ENCODE data around the gene MCUB.

Gene MCUB

DNA sequence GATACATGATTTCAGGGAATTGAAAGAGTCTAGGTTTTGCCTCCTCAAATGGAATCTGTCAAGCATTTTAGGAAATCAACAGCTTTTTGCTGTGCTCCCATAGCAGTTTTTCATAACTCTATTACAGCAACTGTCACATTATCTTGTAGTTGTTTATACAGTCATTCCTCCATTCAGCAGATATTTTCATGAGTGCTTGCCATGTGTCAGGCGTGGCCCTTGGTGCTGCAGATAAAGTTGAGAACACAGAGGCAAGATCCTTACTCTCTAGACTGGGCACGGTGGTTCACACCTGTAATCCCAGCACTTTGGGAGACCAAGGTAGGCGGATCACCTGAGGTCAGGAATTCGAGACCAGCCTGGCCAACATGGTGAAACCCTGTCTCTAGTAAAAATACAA lies 67.3 kb downstream of the MCUB start:
- no peak for DNase-seq (ENCODE audit: low read depth)
- TF ChIP-seq, protein P1, sequence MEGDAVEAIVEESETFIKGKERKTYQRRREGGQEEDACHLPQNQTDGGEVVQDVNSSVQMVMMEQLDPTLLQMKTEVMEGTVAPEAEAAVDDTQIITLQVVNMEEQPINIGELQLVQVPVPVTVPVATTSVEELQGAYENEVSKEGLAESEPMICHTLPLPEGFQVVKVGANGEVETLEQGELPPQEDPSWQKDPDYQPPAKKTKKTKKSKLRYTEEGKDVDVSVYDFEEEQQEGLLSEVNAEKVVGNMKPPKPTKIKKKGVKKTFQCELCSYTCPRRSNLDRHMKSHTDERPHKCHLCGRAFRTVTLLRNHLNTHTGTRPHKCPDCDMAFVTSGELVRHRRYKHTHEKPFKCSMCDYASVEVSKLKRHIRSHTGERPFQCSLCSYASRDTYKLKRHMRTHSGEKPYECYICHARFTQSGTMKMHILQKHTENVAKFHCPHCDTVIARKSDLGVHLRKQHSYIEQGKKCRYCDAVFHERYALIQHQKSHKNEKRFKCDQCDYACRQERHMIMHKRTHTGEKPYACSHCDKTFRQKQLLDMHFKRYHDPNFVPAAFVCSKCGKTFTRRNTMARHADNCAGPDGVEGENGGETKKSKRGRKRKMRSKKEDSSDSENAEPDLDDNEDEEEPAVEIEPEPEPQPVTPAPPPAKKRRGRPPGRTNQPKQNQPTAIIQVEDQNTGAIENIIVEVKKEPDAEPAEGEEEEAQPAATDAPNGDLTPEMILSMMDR (IDR thresholded peaks at IDR 0.05; ENCODE audit: low read length, missing control alignments): no peak
- H3K4me3 ChIP-seq (replicated peaks; ENCODE audit: low read depth, low read length): no peak overlapping the region

DNA sequence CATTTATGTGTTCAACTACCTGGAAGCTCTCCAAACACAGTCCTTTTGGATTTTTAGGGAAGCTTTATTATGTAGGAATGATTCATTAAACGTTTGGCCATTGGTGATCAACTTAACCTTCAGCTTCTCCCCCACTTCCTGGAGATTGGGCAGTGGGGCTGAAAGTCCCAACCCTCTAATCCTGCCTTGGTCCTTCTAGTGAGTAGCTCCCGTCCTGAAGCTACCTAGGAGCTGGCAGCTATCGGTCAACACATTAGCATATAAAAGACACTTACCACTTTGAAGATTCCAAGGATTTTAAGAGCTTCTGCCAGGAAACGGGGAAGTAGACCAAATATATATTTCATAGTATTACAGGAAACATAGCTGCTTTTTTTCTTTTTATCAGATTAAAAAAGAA lies 69.7 kb downstream of the MCUB start:
- TF ChIP-seq, protein P1 (IDR thresholded peaks at IDR 0.05; ENCODE audit: low read length, missing control alignments): no peak
- no peak overlapping the region for H3K4me3 ChIP-seq (replicated peaks; ENCODE audit: low read depth, low read length)
- no peak for DNase-seq (ENCODE audit: low read depth)

GRCh38 chr4:109631532-109632108 lies 71.6 kb downstream of the MCUB start:
- DNase-seq (ENCODE audit: low read depth): peak; percentile 60
- H3K4me3 ChIP-seq (replicated peaks; ENCODE audit: low read depth, low read length): no peak overlapping the region
- TF ChIP-seq, protein P1 (IDR thresholded peaks at IDR 0.05; ENCODE audit: low read length, missing control alignments): no peak

DNA sequence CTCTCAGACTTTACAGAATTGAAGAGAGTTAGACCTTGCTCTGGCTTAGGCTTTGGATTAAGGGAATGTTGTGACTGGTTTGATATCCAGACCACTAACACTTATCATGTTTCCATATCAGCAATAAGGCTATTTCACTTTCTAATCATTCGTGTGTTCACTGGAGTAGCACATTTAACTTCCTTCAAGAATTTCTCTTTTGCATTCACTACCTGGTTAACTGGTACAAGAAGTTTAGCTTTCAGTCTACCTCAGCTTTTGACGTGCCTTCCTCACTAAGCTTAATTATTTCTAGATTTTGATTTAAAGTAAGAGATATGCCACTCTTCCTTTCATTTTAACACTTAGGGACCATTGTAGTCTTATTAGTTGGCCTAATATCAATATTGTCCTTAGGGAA lies 80.6 kb downstream of the MCUB start:
- no peak for DNase-seq (ENCODE audit: low read depth)
- TF ChIP-seq, protein P1 (IDR thresholded peaks at IDR 0.05; ENCODE audit: low read length, missing control alignments): no peak
- H3K4me3 ChIP-seq (replicated peaks; ENCODE audit: low read depth, low read length): no peak overlapping the region

DNA sequence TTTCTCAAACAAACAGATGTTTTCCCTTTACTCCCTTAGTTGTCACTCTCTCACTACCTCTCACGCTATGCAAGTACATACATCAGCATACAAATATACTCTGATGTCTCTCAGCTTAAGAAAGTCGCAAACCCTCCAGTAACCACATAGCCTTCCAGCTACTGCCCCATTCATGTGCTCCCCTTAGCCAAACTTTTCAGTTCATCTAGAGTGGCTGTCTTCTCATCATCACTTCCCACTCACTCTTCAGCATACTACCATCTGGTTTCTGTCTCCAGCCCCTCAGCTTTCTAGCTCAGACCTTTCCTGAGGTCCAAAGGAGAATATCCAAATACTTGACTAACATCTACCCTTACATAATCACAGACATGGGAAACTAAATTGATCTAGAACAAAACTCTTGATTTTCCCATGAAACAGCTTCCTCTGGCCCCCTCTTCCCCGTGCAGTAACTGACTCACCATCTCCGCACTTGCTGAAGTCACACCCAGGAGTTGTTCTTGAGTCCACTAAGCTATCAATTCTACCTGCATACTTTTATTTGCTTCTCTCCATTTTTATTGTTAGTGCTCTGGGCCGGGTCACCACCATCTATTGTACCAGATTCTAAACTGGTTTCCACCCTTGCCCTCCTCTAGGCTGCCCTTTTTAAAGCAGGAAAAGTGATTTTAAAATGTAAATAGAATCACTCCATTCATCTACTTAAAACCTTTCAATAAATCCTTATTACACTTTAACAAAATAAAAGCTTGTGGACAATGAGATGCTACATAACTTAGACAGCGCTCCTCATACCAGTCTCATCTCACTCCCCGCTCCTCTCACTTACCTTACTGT lies 86.0 kb downstream of the MCUB start:
- H3K4me3 ChIP-seq (replicated peaks; ENCODE audit: low read depth, low read length): no peak overlapping the region
- TF ChIP-seq, protein P1 (IDR thresholded peaks at IDR 0.05; ENCODE audit: low read length, missing control alignments): no peak
- no peak for DNase-seq (ENCODE audit: low read depth)

DNA sequence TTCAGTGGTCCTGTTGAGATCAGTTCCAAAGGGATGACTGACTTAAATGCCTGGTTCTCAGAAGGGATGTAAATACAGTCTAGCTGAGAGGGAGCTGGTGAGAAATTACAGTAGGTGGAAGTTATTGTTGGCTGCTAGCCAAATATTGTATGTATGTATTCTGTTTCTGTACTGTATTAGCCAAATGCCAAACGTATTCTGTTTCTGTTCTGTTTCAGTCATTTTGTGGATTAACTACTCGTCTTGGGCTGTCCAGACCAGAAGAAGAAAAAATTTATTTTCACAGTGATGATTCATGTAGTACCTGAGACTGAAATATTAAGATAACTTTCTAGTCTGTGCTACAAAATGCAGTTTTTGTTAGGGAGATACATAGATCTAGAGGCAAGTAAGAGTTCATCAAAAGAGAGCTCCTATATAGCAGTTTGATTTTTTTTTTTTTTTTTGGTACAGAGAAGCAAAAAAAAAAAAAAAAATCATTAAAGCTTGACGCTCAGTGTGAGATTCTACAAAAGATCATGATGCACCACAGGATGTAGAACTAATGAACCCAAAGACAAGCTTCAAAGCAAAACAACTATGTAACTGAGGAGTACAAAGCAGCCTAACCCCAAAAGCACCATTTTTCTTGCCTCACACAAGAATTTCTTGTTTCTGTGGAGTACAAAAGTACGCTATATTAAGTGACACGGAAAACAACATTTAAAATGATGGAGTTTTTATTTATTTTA lies 88.4 kb downstream of the MCUB start:
- no peak overlapping the region for H3K4me3 ChIP-seq (replicated peaks; ENCODE audit: low read depth, low read length)
- TF ChIP-seq, protein P1 (IDR thresholded peaks at IDR 0.05; ENCODE audit: low read length, missing control alignments): no peak
- peak; percentile 22 for DNase-seq (ENCODE audit: low read depth)

All from fibroblast of pulmonary artery (primary cell).